ENCODE measurements around the gene SFXN3.

DNA sequence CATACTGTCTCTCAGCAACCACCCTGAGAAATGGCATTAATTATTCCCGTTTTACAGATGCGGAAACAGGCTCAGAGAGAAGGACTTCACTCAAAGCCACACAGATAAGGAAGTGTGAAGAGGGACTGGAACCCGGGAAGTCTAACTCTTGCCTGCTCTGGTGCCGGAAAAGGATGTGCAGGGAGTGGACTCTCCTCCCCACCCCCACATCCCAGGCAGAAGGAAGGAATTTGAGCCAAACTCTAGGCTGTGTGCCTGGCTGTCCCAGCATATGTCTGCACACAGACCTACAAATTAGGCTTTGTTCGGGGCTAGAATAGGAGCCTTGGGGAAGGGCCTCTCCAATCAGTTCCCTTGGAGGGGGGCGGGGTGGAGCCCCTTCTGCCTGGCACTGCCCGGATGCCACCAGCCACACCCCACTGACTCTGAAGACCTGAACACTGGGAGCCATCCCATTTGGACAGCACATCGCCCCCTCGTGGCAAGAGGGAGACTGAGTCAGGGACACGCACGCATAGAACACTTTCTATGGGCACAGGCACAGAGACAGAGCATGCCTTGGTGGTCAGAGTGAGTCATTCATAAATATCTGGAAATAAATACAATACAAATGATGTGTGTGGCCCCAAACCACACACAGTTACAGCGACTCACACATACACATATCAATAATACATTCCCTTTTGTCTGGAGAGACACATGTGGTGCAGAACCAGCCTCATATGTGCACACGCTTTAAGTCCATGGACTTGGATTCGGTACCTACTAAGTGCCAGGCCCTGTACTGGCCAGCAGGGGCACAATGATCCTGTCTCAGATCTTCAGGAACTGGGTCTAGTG is 18.3 kb upstream of the SFXN3 start:
- TF ChIP-seq, protein P1, sequence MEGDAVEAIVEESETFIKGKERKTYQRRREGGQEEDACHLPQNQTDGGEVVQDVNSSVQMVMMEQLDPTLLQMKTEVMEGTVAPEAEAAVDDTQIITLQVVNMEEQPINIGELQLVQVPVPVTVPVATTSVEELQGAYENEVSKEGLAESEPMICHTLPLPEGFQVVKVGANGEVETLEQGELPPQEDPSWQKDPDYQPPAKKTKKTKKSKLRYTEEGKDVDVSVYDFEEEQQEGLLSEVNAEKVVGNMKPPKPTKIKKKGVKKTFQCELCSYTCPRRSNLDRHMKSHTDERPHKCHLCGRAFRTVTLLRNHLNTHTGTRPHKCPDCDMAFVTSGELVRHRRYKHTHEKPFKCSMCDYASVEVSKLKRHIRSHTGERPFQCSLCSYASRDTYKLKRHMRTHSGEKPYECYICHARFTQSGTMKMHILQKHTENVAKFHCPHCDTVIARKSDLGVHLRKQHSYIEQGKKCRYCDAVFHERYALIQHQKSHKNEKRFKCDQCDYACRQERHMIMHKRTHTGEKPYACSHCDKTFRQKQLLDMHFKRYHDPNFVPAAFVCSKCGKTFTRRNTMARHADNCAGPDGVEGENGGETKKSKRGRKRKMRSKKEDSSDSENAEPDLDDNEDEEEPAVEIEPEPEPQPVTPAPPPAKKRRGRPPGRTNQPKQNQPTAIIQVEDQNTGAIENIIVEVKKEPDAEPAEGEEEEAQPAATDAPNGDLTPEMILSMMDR (IDR thresholded peaks at IDR 0.05; ENCODE audit: low read depth, low read length, poor library complexity, severe bottlenecking) = peak; percentile 100
- no peak for TF ChIP-seq EZH2phosphoT487 (IDR thresholded peaks at IDR 0.05; ENCODE audit: borderline replicate concordance, low read length)

All from DOHH2 (cell line).